Measurements from ENCODE around the gene ANO10.
"Not testable (repeated sequence)": the region's sequence is repeated elsewhere in the genome, so short reads cannot be mapped to it uniquely, and the experiment has no call there.

ANO10 gene

GRCh38 chr3:43582866-43583265 lies 38.9 kb downstream of the ANO10 start:
- Histone ChIP-seq H3K9ac (ENCODE audit: low read depth, low read length) (no peak overlapping the region), H3K27ac (ENCODE audit: low read length) (no peak overlapping the region), H4K20me1 (ENCODE audit: insufficient read depth, low read length) (no peaks in the 10 kb centered on the region), H3K4me1 (ENCODE audit: insufficient read depth, low read length) (no peaks in the 10 kb centered on the region), H3K4me3 (ENCODE audit: low read depth in 1 of 2, low read length in 2 of 2) (no peak overlapping the region), H3K27me3 (ENCODE audit: insufficient read depth, low read length, poor library complexity) (no peaks in the 10 kb centered on the region), H3K9me3 (ENCODE audit: insufficient read depth, low read length, severe bottlenecking) (no peaks in the 10 kb centered on the region), H3K36me3 (ENCODE audit: insufficient read depth, low read length) (no peaks in the 10 kb centered on the region), H3K79me2 (ENCODE audit: insufficient read depth, low read length) (no peaks in the 10 kb centered on the region), H3K4me2 (ENCODE audit: insufficient read depth, low read length) (no peak overlapping the region), H2AFZ (ENCODE audit: low read depth, low read length) (no peak overlapping the region)
- ATAC-seq (ENCODE audit: insufficient read depth, low read depth) (no peak), DNase-seq (no peak)
- TF ChIP-seq EZH2 (IDR thresholded peaks at IDR 0.05; ENCODE audit: borderline replicate concordance, low read depth, low read length, severe bottlenecking) = no peak
- no peak for TF ChIP-seq CTCF (IDR thresholded peaks at IDR 0.05; ENCODE audit: borderline replicate concordance, extremely low read depth, low read length, poor library complexity, severe bottlenecking)

GRCh38 chr3:43581343-43581742 lies 40.5 kb downstream of the ANO10 start:
- H3K79me2 ChIP-seq (ENCODE audit: insufficient read depth, low read length) = no peaks in the 10 kb centered on the region
- H3K4me2 ChIP-seq (ENCODE audit: insufficient read depth, low read length) = no peak overlapping the region
- no peaks in the 10 kb centered on the region for H3K9me3 ChIP-seq (ENCODE audit: insufficient read depth, low read length, severe bottlenecking)
- H3K9ac ChIP-seq (ENCODE audit: low read depth, low read length) = no peak overlapping the region
- no peaks in the 10 kb centered on the region for H4K20me1 ChIP-seq (ENCODE audit: insufficient read depth, low read length)
- no peak overlapping the region for H3K4me3 ChIP-seq (ENCODE audit: low read depth in 1 of 2, low read length in 2 of 2)
- no peaks in the 10 kb centered on the region for H3K36me3 ChIP-seq (ENCODE audit: insufficient read depth, low read length)
- TF ChIP-seq EZH2 (IDR thresholded peaks at IDR 0.05; ENCODE audit: borderline replicate concordance, low read depth, low read length, severe bottlenecking) = no peak
- TF ChIP-seq CTCF (IDR thresholded peaks at IDR 0.05; ENCODE audit: borderline replicate concordance, extremely low read depth, low read length, poor library complexity, severe bottlenecking) = no peak
- no peak overlapping the region for H3K27ac ChIP-seq (ENCODE audit: low read length)
- ATAC-seq (ENCODE audit: insufficient read depth, low read depth) (no peak), DNase-seq (no peak)
- H2AFZ ChIP-seq (ENCODE audit: low read depth, low read length) = no peak overlapping the region
- H3K27me3 ChIP-seq (ENCODE audit: insufficient read depth, low read length, poor library complexity) = no peaks in the 10 kb centered on the region
- no peaks in the 10 kb centered on the region for H3K4me1 ChIP-seq (ENCODE audit: insufficient read depth, low read length)

- H3K27me3 ChIP-seq (ENCODE audit: insufficient read depth, low read length, poor library complexity) = no peaks in the 10 kb centered on the region
- ATAC-seq (ENCODE audit: insufficient read depth, low read depth) (no peak), DNase-seq (no peak)
- no peak for TF ChIP-seq EZH2 (IDR thresholded peaks at IDR 0.05; ENCODE audit: borderline replicate concordance, low read depth, low read length, severe bottlenecking)
- TF ChIP-seq CTCF (IDR thresholded peaks at IDR 0.05; ENCODE audit: borderline replicate concordance, extremely low read depth, low read length, poor library complexity, severe bottlenecking) = no peak
- no peak overlapping the region for H3K9ac ChIP-seq (ENCODE audit: low read depth, low read length)
- H3K36me3 ChIP-seq (ENCODE audit: insufficient read depth, low read length) = no peaks in the 10 kb centered on the region
- H4K20me1 ChIP-seq (ENCODE audit: insufficient read depth, low read length) = no peaks in the 10 kb centered on the region
- no peak overlapping the region for H2AFZ ChIP-seq (ENCODE audit: low read depth, low read length)
- H3K4me1 ChIP-seq (ENCODE audit: insufficient read depth, low read length) = no peaks in the 10 kb centered on the region
- H3K4me3 ChIP-seq (ENCODE audit: low read depth in 1 of 2, low read length in 2 of 2) = no peak overlapping the region
- H3K79me2 ChIP-seq (ENCODE audit: insufficient read depth, low read length) = no peaks in the 10 kb centered on the region
- no peak overlapping the region for H3K27ac ChIP-seq (ENCODE audit: low read length)
- H3K4me2 ChIP-seq (ENCODE audit: insufficient read depth, low read length) = no peak overlapping the region
- H3K9me3 ChIP-seq (ENCODE audit: insufficient read depth, low read length, severe bottlenecking) = no peaks in the 10 kb centered on the region
These were observed 41.6 kb downstream of the ANO10 start for GRCh38 chr3:43580181-43580580.

GRCh38 chr3:43573576-43573975 lies 48.2 kb downstream of the ANO10 start:
- Histone ChIP-seq H3K79me2 (ENCODE audit: insufficient read depth, low read length) (no peaks in the 10 kb centered on the region), H3K4me3 (ENCODE audit: low read depth in 1 of 2, low read length in 2 of 2) (no peak overlapping the region), H2AFZ (ENCODE audit: low read depth, low read length) (no peak overlapping the region), H3K9me3 (ENCODE audit: insufficient read depth, low read length, severe bottlenecking) (no peaks in the 10 kb centered on the region), H3K27me3 (ENCODE audit: insufficient read depth, low read length, poor library complexity) (no peaks in the 10 kb centered on the region), H3K4me2 (ENCODE audit: insufficient read depth, low read length) (no peak overlapping the region), H3K27ac (ENCODE audit: low read length) (no peak overlapping the region), H3K4me1 (ENCODE audit: insufficient read depth, low read length) (no peaks in the 10 kb centered on the region), H4K20me1 (ENCODE audit: insufficient read depth, low read length) (no peaks in the 10 kb centered on the region), H3K36me3 (ENCODE audit: insufficient read depth, low read length) (no peaks in the 10 kb centered on the region), H3K9ac (ENCODE audit: low read depth, low read length) (no peak overlapping the region)
- no peak for TF ChIP-seq EZH2 (IDR thresholded peaks at IDR 0.05; ENCODE audit: borderline replicate concordance, low read depth, low read length, severe bottlenecking)
- TF ChIP-seq CTCF (IDR thresholded peaks at IDR 0.05; ENCODE audit: borderline replicate concordance, extremely low read depth, low read length, poor library complexity, severe bottlenecking) = no peak
- DNase-seq (no peak), ATAC-seq (ENCODE audit: insufficient read depth, low read depth) (no peak)

- not testable (repeated sequence) for H4K20me1 ChIP-seq (ENCODE audit: insufficient read depth, low read length); H3K4me1 ChIP-seq (ENCODE audit: insufficient read depth, low read length); H3K9ac ChIP-seq (ENCODE audit: low read depth, low read length); H3K4me2 ChIP-seq (ENCODE audit: insufficient read depth, low read length); H3K79me2 ChIP-seq (ENCODE audit: insufficient read depth, low read length); H3K36me3 ChIP-seq (ENCODE audit: insufficient read depth, low read length); H3K9me3 ChIP-seq (ENCODE audit: insufficient read depth, low read length, severe bottlenecking); H3K4me3 ChIP-seq (ENCODE audit: low read depth in 1 of 2, low read length in 2 of 2); H3K27me3 ChIP-seq (ENCODE audit: insufficient read depth, low read length, poor library complexity); DNase-seq; H2AFZ ChIP-seq (ENCODE audit: low read depth, low read length); ATAC-seq (ENCODE audit: insufficient read depth, low read depth); H3K27ac ChIP-seq (ENCODE audit: low read length)
These were observed 56.0 kb downstream of the ANO10 start for GRCh38 chr3:43565661-43566341.

All from DND-41 (cell line).